GM21381 (cell line): ENCODE data around the gene TMTC2.

Source experiments
- ATAC-seq: cut with Tn5 transposase; IDR thresholded peaks from one replicate; pipeline ENCODE4 v1.9.1; 2021; ENCODE audit warnings: mild to moderate bottlenecking, moderate library complexity; ENCODE audit not compliant: unreplicated experiment

The TMTC2 gene

DNA sequence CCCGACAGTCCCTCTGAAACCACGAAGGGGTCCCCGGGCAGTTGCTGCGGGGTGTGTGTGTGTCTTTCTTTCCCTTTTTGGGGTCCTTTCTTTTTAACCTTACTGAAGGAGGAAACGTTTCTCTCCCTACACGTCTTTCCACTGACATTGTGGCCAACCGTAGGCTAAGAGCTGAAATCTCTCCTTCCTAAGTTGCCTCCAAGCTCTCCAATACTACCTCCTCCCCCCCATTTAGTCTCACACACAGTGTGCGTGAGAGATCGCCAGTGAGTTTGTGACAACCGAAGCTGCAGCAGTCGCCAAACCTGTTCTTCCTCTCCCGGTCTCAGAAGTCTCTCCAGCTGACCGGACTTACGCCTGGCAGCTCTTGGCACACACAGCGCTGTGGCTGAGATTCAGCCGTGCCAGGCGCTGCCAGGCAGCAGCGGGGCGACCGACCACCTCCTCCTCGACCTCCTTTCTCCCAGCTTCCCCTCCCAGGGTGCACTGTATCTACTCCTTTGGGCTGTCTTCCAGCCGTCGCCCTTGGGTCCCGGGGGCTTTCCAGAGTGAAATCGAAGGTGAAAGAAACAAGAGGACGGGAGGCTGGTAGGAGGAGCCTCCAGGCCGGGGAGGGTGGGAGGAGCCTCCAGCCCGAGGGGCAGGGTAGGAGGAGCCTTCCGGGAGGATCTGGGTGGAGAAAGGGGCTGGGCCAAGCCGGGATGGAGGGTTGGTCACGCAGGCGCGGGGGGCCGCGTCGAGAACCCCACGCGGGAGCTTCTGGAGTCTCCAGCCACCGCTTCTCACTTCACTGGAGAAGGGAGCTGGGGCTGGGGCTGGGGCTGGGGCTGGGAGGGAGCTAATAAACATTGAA is at the start of gene TMTC2:
TSS of gene TMTC2 (plus strand) at position 739 of the 853 bp plus-strand sequence.
- peak; percentile 85 for ATAC-seq

DNA sequence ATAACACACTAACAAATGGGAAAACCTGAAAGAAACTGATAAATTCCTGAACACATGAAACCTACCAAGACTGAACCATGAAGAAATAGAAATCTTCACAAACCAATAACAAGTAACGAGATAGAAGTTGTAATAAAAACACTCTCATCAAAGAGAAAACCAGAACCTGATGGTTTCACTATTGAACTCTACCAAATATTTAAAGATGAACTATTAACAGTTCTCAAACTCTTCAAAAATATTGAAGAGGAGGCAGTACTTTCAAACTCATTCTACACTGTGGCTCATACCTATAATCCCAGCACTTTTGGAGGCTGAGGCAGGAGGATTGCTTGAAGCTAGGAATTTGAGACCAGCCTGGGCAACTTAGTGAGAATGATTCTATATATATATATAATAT is 48.4 kb upstream of the TMTC2 start:
- ATAC-seq: peak; percentile 64

DNA sequence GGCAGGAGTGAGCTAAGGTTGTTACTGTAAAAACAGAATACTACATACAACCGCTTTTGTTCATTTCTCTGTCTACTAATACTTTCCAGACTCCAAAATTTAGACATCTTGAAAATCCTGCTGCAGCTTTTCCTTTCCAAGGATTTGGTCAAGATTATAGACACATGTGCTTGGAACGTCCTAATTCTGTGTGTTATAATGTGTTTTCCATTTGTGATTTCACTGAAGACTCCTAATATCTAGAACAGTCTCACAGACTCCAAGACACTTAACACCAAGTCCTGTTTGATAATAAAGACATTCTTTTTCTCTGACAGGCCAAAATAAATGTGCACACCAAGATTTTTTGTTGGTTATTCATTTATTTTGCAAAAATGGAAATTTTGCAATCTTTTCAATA is 41.8 kb upstream of the TMTC2 start:
- no peak for ATAC-seq

DNA sequence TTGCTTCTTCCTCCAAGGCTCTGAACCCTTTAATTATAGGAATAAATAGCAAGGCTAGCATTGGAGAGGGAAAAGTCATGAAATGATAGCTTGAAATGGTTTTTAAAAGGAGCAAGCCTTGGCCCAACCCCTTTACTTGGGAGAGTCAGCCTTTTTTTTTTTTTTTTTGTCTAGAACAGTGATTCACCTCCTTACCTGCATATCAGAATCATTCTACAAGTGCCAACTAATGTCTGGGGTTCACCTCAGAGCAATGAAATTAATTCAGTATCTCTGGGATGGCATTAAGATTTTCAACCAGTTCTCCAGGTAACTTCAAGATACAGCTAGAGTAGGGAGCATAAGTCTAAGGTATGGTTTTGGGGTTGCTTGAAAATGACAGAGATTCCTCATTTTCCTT is 41.3 kb upstream of the TMTC2 start:
- ATAC-seq: no peak

DNA sequence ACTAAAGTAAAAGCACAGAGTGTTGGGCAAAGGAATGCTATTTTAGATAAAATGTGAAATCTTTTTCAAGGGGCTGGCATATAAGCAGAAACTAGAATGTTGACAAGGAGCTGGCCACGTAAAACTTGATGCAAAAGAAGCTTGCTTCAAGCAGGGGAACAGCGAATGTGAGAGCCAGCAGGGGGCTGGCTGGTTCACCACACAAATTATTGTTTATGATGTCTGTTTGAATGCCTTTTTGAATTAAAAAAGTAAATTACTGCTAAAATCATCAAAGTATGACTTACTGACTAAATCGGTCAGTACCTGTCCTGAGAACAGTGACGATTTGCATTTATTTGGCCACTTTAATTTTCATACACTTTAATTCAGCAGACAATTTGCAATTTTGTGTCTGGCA is 38.9 kb upstream of the TMTC2 start:
- ATAC-seq: no peak

DNA sequence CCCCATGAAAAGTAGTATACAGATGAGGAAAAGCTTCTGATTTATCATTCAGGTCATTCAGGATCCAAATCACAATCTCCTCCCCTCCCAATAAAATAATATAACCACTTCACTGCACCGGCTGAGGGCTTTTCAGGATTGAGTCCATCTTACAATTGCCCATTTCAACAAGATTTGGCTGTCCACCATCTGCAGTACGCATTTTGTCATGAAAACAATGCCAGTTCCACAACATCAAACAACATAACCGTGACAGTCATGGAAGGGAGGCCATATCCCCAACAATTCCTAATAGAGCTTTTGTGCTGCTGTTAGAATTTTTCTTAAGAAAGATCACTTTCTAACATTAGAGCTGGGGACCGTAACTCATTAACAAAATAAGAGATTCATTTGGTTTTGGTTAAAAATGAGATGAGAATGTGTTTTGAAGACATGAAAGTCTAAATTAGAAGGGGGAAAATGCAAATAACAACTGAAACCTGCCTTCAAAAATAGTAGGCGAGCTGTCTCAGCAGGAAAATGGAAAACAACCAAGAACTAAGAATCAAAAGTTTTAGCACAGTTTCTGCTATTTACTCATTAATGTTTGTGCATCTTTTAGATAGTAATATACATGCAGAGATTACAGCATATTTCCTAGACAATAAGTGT is 38.3 kb upstream of the TMTC2 start:
- ATAC-seq: peak; percentile 43

DNA sequence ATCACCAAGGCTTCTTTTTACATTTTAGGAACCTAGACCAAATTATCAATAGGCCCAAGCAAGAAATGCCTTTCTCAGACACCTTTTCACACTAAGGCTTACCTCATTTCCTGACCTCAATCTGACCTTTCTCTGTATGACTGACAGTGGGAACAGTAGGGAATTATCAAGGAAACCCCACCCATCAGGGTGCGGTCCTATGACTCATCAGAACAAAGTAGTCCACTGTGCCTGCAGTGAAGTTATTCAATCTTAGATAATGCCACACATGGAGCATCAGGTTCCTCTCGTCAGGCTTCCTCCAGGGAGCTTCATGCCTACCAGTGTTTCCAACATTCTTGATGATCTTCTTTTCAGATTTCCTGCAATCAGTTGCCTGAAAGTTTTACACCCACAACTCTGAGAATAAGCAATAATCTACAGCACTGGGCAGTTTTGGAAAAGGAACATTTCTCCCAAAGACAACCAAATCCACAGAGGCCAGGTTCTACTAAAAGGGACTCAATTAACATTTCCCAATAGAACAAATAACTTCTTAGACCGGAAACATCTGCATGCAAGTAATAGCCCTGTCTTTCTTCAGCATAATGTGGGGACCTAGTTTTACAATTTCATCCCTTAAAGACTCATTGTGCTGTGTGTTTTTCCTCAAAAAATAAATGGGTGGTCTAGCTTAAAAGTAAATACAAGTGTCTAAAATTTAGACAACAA is 35.9 kb upstream of the TMTC2 start:
- ATAC-seq: peak; percentile 83

DNA sequence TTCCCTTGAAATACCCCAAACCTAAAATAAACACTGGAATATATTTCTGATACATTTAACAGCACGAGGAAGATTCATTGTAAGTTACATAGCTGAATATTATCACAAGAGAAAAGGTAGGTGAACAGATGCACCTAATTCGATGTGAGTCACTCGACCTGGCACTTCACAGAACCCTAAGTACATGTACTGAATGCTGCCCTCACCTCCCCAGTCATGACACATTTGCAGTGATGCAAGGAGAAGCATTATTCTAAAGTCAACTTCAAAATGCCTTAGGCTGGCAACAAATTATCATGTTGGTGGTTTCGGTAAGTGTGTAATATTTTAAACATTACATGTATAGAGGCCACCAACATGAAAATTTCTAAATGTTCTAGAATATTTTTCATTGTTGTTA is 35.2 kb upstream of the TMTC2 start:
- no peak for ATAC-seq

DNA sequence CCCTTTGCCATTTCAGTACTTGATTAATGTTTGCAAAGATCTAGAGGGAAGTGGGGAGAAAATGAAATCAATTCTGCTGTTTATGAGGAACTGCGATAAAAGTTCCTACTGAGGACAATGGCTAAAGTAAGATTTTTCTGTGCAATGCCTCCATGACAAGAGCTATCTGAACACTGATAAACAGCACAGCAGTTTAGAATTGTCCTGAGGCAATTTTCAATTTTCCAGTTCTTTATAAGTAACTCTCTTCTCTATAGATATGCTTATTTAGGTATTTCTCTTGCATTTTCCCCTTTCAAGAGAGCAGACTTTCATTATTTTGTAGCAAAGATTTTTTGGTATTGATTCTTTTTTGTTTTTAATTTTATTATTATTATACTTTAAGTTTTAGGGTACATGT is 34.6 kb upstream of the TMTC2 start:
- no peak for ATAC-seq

DNA sequence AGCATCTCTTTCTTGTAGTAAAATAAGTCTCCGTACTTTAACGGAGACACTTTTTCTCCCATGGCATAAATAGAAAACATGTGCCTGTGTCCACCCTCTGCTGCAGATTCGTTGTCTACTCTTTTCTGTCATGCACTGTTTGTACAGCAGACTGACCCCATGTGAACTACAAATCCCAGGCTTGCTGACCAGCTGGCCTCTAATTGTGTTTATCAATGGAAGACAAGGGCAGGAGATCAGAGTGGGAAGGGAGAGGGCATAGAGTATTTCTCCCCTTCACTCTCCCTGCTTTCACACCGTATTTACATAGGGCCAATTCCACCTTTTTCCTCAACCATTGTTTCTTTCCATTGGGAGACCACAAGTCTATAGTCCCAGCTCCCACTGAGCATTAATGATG is 31.0 kb upstream of the TMTC2 start:
- ATAC-seq: no peak

DNA sequence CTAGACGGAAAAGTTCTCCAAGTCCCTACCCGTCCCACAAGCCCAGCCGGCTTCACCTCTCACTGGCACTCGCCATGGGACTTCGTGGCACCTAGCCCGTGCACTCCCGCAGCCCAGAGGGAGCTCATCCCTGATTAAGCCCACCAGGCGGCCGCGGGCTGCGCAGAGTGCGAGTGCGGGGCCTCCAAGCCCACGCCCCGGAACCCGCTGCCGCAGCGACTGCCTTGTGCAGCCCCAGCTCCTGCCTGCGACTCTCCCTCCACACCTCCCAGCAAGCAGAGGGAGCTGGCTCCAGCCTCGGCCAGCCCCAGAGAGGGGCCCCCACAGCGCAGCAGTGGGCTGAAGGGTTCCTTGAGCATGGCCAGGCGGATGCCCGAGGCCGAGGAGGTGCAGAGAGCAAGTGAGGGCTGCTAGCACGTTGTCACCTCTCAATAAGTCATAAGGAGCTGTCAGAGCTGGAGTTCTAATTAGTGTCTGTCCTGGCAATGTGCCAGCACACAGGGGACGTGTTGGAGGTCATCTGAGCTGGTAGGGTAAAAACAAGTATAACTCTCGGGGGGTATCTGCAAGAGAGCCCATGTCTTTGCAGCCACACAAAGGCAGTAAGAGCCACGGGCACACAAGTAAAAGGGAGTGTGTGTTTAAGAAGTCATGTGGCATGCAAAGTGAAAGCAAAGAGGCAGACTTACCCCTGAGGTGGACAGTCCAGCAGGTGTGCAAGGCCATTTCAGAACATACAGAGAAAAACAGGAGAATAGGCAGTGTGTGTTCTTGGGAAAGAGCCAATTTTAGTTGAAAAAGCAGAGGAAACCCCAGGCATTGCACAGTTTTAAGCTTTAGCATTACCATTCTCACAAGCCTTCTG is 27.1 kb upstream of the TMTC2 start:
- no peak for ATAC-seq

DNA sequence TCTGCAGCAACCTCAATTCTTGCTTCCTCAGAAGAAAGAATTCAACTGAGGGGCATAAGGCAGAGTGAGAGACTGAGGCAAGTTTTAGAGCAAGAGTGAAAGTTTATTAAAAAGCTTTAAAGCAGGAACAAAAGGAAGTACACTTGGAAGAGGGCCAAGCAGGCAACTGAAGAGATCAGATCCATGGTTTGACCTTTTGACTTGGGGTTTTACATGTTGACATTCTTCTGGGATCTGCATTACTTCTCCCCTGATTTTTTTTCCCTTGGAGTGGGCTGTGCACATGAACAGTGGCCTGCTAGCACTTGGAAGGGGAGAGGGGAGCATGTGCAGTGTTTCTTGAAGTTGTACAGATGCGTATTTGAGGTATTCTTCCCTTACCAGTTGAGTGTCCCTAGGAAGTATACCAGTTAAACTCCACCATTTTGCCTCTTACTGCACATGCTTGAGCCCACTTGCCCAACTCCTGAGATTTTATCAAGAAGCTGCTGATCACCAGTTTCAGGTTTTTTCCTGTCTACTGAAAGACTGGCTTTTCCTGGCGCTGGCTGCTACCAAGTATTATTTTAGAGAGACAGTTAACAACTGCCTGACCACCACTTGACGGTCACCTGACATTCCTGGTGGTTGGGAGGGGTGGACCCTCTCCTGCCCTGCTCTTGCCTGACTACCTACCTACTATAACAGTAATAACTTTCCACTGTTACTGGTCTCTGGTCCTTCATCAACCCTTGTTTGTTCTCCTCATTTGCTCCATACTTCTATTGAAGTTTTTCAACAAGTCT is 26.0 kb upstream of the TMTC2 start:
- ATAC-seq: no peak

DNA sequence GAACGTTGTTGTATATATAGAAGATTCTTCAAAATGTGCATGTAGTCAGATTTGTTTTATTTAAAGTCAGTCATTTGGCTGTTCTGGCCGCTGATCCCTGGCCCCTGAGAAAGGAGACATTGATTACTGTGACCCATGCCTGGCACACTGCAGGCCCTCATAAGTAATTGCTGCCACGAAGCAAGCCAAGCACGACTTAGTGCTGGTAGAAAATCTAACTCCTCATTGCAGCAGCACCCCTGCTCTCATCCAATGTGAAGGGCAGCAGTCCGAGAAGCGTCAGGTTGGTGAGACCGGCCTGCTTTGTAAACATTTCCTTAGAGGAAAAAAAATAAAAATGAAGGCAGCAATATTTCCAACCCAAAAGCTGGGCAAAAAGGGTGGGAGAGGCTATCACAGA is 22.8 kb upstream of the TMTC2 start:
- no peak for ATAC-seq

DNA sequence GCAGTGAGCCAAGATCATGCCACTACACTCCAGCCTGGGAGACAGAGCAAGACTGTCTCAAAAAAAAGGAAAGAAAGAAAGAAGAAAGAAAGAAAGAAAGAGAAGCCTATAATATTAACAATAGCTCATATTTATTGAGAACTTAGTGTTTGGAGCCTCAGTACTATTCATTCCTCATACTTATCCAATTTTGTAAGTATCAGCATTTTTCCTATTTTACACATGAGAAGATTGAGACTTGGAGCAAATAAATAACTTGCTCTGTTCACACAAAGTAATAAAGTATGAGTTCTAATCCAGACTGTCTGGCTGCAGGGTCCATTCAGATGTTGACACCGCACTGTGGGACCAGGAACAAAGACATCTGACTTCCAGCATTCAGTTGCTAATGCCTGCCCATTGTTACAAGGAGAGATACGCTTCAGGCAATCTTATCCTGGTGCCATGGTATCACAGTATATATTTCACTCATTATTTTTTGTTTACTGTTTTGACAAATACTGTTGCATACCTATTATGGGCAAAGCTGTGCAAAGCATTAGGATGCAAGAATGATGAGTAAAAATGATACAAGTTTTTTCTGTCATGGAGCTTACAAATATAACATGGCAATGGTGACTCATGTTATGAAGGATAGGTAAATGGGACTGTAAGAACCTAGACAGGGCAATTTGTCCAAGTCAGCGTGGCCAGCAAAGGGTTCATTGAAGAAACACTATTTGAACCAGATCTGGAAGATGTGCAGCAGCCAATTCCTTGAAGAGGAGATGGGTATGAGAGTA is 21.4 kb upstream of the TMTC2 start:
- ATAC-seq: no peak

DNA sequence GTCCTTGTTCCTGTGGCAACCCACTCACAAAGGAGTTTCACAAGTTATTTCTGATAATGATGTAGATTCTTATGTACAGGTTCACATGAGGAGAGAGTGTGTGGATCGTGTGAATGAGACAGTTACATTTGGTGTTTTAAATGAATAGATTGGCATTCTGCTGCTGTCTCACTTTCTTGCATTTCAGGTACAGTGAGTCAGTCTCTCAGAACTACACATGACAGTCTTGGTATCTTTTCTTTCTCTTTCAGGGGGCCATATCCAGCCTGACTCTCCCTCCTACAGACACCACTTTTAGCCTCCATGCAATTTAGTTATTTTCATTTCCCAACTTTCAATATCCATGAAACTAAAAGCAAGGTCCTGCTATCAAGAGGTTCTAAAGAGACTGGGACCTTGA is 19.9 kb upstream of the TMTC2 start:
- ATAC-seq: no peak

DNA sequence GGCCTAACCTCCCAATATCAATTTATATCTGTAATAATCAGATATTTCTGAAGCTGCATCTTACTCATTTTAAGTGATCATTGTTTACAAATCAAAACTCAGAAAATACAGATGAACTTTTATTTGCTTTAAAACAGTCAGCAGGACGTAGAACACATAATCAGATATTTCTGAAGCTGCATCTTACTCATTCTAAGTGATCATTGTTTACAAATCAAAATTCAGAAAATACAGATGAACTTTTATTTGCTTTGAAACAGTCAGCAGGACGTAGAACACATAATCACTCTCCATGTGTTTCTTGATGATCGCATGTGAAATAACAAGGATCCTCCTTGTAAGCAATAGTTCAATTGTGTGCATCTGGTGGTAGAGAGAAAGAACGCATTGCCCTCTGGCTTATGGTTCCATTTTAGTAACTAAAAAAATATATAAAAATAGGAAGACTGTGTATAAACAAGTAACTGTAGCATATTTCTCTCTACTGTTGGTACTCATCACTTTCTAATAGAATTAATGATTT is 15.0 kb upstream of the TMTC2 start:
- no peak for ATAC-seq

DNA sequence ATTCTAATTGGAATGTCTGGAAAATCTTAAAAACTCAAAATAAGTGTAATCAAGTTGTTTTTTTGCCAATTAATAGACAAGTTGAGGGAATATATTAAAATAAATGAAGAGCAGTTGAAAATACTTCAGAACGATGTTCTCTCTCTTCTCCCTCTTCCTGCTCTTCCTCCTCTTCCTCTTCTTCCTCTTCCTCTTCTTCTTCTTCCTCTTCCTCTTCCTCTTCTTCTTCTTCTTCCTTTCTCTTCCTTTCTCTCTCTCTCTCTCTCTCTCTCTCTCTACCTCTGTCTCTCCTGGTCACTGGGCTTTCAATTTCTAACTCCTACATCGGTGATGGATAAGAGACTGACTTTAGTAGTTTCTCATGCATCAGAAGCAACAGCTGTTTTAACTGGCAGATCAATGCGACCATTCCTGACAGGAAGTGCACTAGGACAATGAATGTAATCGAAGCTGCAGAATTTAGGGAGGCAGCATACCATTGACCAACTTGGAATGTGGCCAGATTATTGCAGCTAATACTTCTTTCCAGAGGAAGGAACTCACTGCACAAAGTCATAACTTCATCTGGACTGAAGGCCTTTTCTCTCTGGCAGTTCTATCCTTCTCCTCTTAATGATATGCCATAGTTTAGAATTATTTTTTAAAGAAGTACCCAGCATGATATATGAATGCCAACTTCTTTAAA is 13.8 kb upstream of the TMTC2 start:
- ATAC-seq: no peak

DNA sequence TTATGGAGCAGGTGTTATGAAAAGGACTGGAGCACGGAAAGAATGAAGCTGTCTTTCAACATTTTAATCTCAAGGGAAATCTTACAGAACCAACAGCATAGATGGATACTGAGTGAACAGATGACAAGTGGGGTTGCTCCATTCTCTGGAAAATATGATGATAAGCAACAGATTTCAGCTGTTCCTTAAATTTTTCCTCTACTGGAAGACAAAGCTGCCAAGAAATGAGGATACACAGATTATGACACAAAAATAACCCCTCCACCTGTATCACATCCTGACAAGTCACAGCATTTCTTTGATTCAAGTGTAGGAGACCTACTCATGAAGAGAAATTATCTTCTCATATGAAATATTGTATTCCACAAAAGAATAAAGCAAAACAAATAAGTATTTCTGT is 13.0 kb upstream of the TMTC2 start:
- ATAC-seq: no peak

DNA sequence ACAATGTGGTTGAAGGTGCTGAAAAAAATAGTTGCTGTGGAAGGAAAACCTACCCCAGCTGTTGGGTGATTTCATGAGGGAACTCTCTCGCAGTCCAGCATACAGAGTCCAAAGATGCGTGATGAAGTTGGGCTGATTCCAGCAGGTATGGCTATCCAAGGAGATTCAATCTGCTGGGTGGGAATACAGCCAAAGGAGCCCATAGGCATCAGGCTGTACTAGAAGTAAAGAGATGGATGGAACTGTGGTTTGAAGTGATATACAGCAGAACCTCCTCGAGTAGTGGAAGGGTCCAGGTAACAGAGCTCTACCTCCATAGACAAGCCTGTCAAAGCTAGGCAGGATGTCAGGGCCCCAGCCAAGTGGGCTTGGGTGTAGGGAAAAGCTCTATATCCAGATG is 11.5 kb upstream of the TMTC2 start:
- no peak for ATAC-seq
